DND-41 (cell line): ENCODE data around the gene CHN1.

Source experiments
- ATAC-seq: fragments of 200-7000 bp; cut with Tn5 transposase; 3 replicates; pipeline ENCODE4 v1.9.1; 2021; ENCODE audit warnings: low read depth; ENCODE audit not compliant: insufficient read depth
- DNase-seq: peaks from one replicate; pipeline ENCODE4 v3.0.0-alpha.2; 2020
- H2AFZ ChIP-seq: 2 replicates; pipeline ENCODE4 v1.6.0; 2012; ENCODE audit warnings: low read depth, low read length
- H3K27ac ChIP-seq: 2 replicates; pipeline ENCODE4 v1.5.1; 2012; ENCODE audit warnings: low read length, inconsistent platforms
- H3K27me3 ChIP-seq: fragments of 200-600 bp; sonication (generic); 2 replicates; pipeline ENCODE4 v1.6.0; 2012; ENCODE audit warnings: low read length, mild to moderate bottlenecking, inconsistent platforms; ENCODE audit not compliant: insufficient read depth, poor library complexity
- H3K36me3 ChIP-seq: 2 replicates; pipeline ENCODE4 v1.5.1; 2012; ENCODE audit warnings: low read length, inconsistent platforms; ENCODE audit not compliant: insufficient read depth
- H3K4me1 ChIP-seq: 2 replicates; pipeline ENCODE4 v1.5.1; 2012; ENCODE audit warnings: mild to moderate bottlenecking, low read length; ENCODE audit not compliant: insufficient read depth
- H3K4me2 ChIP-seq: 2 replicates; pipeline ENCODE4 v1.6.0; 2012; ENCODE audit warnings: mild to moderate bottlenecking, moderate library complexity, low read length, inconsistent platforms; ENCODE audit not compliant: insufficient read depth
- H3K4me3 ChIP-seq, 2 experiments: fragments of 200-600 bp in 1 of 2; shearing (Covaris generic) in 1 of 2; 2 replicates each; pipeline ENCODE4 v1.5.1; 2012 to 2016; ENCODE audit warnings: inconsistent platforms in 2 of 2, low read length in 2 of 2, mild to moderate bottlenecking in 2 of 2, low read depth in 1 of 2, moderate library complexity in 1 of 2
- H3K79me2 ChIP-seq: 2 replicates; pipeline ENCODE4 v1.6.0; 2012; ENCODE audit warnings: low read length, inconsistent platforms; ENCODE audit not compliant: insufficient read depth
- H3K9ac ChIP-seq: 2 replicates; pipeline ENCODE4 v1.6.0; 2012; ENCODE audit warnings: low read depth, mild to moderate bottlenecking, inconsistent platforms, low read length, moderate library complexity
- H3K9me3 ChIP-seq: 2 replicates; pipeline ENCODE4 v1.5.1; 2012; ENCODE audit warnings: low read length, moderate library complexity, mild to moderate bottlenecking, inconsistent platforms; ENCODE audit not compliant: insufficient read depth, severe bottlenecking
- H4K20me1 ChIP-seq: 2 replicates; pipeline ENCODE4 v1.6.0; 2012; ENCODE audit warnings: low read length; ENCODE audit not compliant: insufficient read depth
- EZH2 ChIP-seq: IDR thresholded peaks from 3 replicates; pipeline ENCODE4 v1.6.1; 2012; ENCODE audit warnings: borderline replicate concordance, low read depth, mild to moderate bottlenecking, moderate library complexity, low read length, inconsistent platforms; ENCODE audit not compliant: severe bottlenecking
- TF ChIP-seq, protein P1 (sequence below): IDR thresholded peaks from 2 replicates; pipeline ENCODE4 v1.5.1; 2012; ENCODE audit warnings: borderline replicate concordance, low read length, moderate library complexity, mild to moderate bottlenecking; ENCODE audit not compliant: poor library complexity, severe bottlenecking; ENCODE audit errors: extremely low read depth

CHN1 gene

DNA sequence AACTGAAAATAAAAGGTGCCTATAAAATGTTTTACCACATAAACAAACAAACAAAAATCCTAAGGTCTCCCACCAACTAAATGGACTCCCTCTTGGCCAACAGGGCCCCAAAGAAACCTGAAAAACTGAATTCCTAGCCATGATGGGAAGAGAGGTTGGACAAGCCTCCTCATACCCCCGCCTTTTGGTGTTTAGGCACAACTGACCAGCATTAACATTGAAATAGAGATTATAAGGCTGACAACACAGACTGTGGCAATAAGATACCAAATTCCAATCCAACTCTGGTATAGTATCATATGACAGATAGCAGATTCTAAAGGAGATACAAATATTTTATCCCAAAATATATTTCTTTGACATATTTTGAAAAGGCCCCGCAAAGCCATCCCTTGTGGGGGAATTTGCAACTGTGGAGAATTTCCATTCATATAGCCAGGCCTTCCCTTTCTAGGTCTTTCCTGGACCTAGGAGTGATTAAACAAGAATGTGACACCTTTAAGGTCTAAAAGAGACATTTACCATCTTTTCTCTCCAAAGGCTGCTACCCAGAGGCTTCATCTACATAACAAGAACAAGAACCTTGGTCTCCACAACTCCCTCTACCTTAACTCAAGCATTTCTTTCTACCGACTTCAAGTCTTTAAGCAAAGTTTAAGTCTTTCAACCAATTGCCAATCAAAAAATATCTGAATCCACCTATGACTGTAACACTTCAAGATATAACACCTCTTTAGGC, 80.0 kb downstream of the CHN1 start:
- Histone ChIP-seq H3K4me3 (no peak overlapping the region), H3K27ac (no peak overlapping the region), H3K9me3 (no peaks in the 10 kb centered on the region), H3K4me1 (no peaks in the 10 kb centered on the region), H3K9ac (no peak overlapping the region), H3K36me3 (no peaks in the 10 kb centered on the region), H3K27me3 (no peaks in the 10 kb centered on the region), H2AFZ (no peak overlapping the region), H3K79me2 (no peaks in the 10 kb centered on the region), H4K20me1 (no peaks in the 10 kb centered on the region), H3K4me2 (no peak overlapping the region)
- DNase-seq (no peak), ATAC-seq (no peak)
- TF ChIP-seq, protein P1, sequence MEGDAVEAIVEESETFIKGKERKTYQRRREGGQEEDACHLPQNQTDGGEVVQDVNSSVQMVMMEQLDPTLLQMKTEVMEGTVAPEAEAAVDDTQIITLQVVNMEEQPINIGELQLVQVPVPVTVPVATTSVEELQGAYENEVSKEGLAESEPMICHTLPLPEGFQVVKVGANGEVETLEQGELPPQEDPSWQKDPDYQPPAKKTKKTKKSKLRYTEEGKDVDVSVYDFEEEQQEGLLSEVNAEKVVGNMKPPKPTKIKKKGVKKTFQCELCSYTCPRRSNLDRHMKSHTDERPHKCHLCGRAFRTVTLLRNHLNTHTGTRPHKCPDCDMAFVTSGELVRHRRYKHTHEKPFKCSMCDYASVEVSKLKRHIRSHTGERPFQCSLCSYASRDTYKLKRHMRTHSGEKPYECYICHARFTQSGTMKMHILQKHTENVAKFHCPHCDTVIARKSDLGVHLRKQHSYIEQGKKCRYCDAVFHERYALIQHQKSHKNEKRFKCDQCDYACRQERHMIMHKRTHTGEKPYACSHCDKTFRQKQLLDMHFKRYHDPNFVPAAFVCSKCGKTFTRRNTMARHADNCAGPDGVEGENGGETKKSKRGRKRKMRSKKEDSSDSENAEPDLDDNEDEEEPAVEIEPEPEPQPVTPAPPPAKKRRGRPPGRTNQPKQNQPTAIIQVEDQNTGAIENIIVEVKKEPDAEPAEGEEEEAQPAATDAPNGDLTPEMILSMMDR = no peak
- TF ChIP-seq EZH2 = no peak

DNA sequence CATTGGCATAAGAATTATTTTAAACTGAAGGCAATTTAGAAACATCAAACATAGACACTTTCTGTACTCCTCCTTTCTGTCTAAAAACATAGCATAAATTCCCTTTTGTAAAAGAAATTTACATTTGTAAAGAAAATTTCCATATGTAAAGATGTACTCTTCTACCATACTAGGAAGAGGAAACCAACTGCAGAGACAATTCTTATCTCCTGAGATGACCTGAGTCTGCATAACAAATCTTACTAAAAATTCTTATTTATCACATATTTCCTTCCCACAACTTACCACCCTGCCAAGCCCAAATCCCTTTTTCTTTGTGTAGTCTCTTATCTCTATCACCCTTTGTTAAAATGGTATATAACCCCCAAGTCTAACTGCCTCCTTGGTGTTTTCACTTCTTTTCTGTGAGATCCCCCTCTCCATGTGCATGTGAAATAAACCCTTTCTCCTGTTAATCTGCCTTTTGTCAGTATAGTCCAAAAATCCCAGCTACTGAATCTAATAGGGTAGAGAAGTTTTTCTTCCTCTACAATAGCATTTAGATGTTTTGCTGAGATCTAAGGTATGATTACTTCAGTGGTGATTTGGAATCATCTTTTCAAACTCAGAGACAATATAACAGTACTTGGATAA, 81.0 kb downstream of the CHN1 start:
- no peaks in the 10 kb centered on the region for H3K27me3 ChIP-seq
- DNase-seq (no peak), ATAC-seq (no peak)
- H3K4me1 ChIP-seq = no peaks in the 10 kb centered on the region
- H3K79me2 ChIP-seq = no peaks in the 10 kb centered on the region
- H4K20me1 ChIP-seq = no peaks in the 10 kb centered on the region
- no peak overlapping the region for H3K27ac ChIP-seq
- no peak overlapping the region for H3K4me3 ChIP-seq
- H2AFZ ChIP-seq = no peak overlapping the region
- no peak for TF ChIP-seq EZH2
- TF ChIP-seq, protein P1 = no peak
- H3K9me3 ChIP-seq = no peaks in the 10 kb centered on the region
- no peak overlapping the region for H3K9ac ChIP-seq
- no peaks in the 10 kb centered on the region for H3K36me3 ChIP-seq
- no peak overlapping the region for H3K4me2 ChIP-seq

- Histone ChIP-seq H4K20me1 (no peaks in the 10 kb centered on the region), H3K4me1 (no peaks in the 10 kb centered on the region), H3K79me2 (no peaks in the 10 kb centered on the region), H3K4me2 (no peak overlapping the region), H3K27me3 (no peaks in the 10 kb centered on the region), H3K9me3 (no peaks in the 10 kb centered on the region), H3K9ac (no peak overlapping the region), H3K36me3 (no peaks in the 10 kb centered on the region), H3K4me3 (no peak overlapping the region), H2AFZ (no peak overlapping the region), H3K27ac (no peak overlapping the region)
- ATAC-seq (no peak), DNase-seq (no peak)
- TF ChIP-seq EZH2 = no peak
- TF ChIP-seq, protein P1 = no peak
Measured at GRCh38 chr2:174919947-174920595, 85.1 kb downstream of the CHN1 start.
